Measurements from ENCODE around the gene SSBP3. TPM values are rescaled to one million over a fixed set of nuclear protein-coding genes. Genes with fewer than 3 reads are reported as not detected.

The SSBP3 gene
- total and polyA plus RNA-seq, 2 of the 13 experiments (the other 11 are each of a cell fraction or from before 2014, with no cell fraction given), result 8.5 to 17.6 TPM

DNA sequence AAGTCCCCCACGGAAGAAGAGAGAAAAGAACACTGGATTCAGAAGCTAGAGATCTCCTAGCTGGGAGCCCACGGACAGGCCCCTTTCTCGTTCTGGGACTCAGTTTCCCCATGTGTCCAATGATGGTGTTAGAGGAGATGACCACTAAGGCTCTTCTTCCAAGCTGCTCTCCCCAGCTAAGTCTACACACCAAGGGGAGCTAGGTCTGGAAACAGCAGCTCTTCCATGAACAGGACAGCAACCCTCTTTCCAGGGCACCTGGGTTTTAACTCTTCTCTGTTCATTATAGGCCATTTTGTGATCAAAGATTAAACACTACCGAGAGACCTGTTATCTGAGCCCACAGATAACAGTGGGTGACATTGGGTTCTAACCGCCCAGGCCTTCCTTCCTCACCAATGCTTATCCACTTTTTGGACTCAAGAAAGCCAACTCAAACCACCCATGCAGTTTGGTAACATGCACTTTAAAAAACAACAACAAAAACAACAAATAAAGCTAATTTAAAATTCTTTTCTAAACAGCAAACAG is 120.3 kb downstream of the SSBP3 start:
- 77% methylated on average over 5 of the region's 5 CpGs for WGBS (ENCODE audit: low lambda C conversion rate)
- peaks cover 0 to 1% of the 10 kb centered on the region in 2 experiments; a peak in 2 of 5 replicates for H3K36me3 ChIP-seq (replicated peaks in 1 of 2; ENCODE audit: control insufficient read depth in 1 of 2, insufficient read depth in 2 of 2, low read length in 2 of 2)
- no peak overlapping the region for H3K27ac ChIP-seq (ENCODE audit: extremely low read length, insufficient read depth, low read length)
- H3K4me1 ChIP-seq (ENCODE audit: insufficient read depth, low read length), result peaks cover 40% of the 10 kb centered on the region
- intact Hi-C loops (cut with micrococcal nuclease; ENCODE audit: unreplicated experiment) (loop anchor here (1.0 kb wide), 1 partner anchor 13 kb away; no protein-coding TSS in a partner anchor), in situ Hi-C loops (cut with HindIII; ENCODE audit: extremely low pct_ligation_motif_present, low pct_unique_long_range_greater_than_20kb) (no loop called here)
- POLR2A ChIA-PET, result no interaction called here
- H3K79me2 ChIP-seq (ENCODE audit: insufficient read depth, low read length), result peaks cover 2% of the 10 kb centered on the region
- no peak overlapping the region for H3K9ac ChIP-seq (ENCODE audit: insufficient read depth, low read depth, low read length)
- H3K9me3 ChIP-seq (ENCODE audit: low read length), result no peaks in the 10 kb centered on the region
- no TSS peak for BruUV-seq (replicated peaks)
- CTCF ChIA-PET (ENCODE audit: low intra/inter-chr PET ratio, low total read pairs), result no interaction called here
- H3K27me3 ChIP-seq (ENCODE audit: control insufficient read depth in 1 of 2, insufficient read depth in 2 of 2, low read length in 2 of 2), result no peaks in the 10 kb centered on the region
- DNase-seq (ENCODE audit: low spot score), result no peak
- no peak for ATAC-seq
- H4K20me1 ChIP-seq (ENCODE audit: insufficient read depth, low read length), result 0 out of 2 replicates have a peak, but pooled peaks cover 4% of the 10 kb centered on the region
- no peak overlapping the region for H3K4me3 ChIP-seq (replicated peaks in 1 of 3; ENCODE audit: insufficient read depth in 1 of 3, low read depth in 2 of 3, low read length in 3 of 3)
- no peak for FAIRE-seq
- no peak overlapping the region for H2AFZ ChIP-seq (ENCODE audit: low read length)
- H3K4me2 ChIP-seq (ENCODE audit: low read depth, low read length), result no peak overlapping the region
- no peak for TF ChIP-seq ZNF282 (IDR thresholded peaks at IDR 0.05; ENCODE audit: partially characterized antibody)
- TF ChIP-seq ZNF572 (CRISPR knock-in tag; IDR thresholded peaks at IDR 0.05), result no peak
- TF ChIP-seq PCBP1 (IDR thresholded peaks at IDR 0.05; ENCODE audit: borderline replicate concordance, low read depth, low read length), result no peak
- TF ChIP-seq ZFP90 (CRISPR knock-in tag; IDR thresholded peaks at IDR 0.05; ENCODE audit: borderline replicate concordance), result no peak
- TF ChIP-seq AGO1 (IDR thresholded peaks at IDR 0.05; ENCODE audit: low read depth, low read length, poor library complexity, severe bottlenecking), result no peak
- TF ChIP-seq NR2C2 (CRISPR knock-in tag; IDR thresholded peaks at IDR 0.05; ENCODE audit: borderline replicate concordance), result no peak
- no peak for TF ChIP-seq ZNF674 (CRISPR knock-in tag; IDR thresholded peaks at IDR 0.05; ENCODE audit: low read depth)
- no peak for TF ChIP-seq ZFP37 (CRISPR knock-in tag; IDR thresholded peaks at IDR 0.05; ENCODE audit: borderline replicate concordance)
- no peak for TF ChIP-seq ZNF3 (CRISPR knock-in tag; IDR thresholded peaks at IDR 0.05)
- no peak for TF ChIP-seq ZBTB3 (CRISPR knock-in tag; IDR thresholded peaks at IDR 0.05; ENCODE audit: borderline replicate concordance, low read depth)
- TF ChIP-seq, protein P1, sequence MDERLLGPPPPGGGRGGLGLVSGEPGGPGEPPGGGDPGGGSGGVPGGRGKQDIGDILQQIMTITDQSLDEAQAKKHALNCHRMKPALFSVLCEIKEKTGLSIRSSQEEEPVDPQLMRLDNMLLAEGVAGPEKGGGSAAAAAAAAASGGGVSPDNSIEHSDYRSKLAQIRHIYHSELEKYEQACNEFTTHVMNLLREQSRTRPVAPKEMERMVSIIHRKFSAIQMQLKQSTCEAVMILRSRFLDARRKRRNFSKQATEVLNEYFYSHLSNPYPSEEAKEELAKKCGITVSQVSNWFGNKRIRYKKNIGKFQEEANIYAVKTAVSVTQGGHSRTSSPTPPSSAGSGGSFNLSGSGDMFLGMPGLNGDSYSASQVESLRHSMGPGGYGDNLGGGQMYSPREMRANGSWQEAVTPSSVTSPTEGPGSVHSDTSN (CRISPR knock-in tag; IDR thresholded peaks at IDR 0.05), result no peak
- TF ChIP-seq HOXA3 (CRISPR knock-in tag; IDR thresholded peaks at IDR 0.05), result no peak
- TF ChIP-seq ZNF570 (CRISPR knock-in tag; IDR thresholded peaks at IDR 0.05; ENCODE audit: borderline replicate concordance), result no peak
- TF ChIP-seq, protein P2, sequence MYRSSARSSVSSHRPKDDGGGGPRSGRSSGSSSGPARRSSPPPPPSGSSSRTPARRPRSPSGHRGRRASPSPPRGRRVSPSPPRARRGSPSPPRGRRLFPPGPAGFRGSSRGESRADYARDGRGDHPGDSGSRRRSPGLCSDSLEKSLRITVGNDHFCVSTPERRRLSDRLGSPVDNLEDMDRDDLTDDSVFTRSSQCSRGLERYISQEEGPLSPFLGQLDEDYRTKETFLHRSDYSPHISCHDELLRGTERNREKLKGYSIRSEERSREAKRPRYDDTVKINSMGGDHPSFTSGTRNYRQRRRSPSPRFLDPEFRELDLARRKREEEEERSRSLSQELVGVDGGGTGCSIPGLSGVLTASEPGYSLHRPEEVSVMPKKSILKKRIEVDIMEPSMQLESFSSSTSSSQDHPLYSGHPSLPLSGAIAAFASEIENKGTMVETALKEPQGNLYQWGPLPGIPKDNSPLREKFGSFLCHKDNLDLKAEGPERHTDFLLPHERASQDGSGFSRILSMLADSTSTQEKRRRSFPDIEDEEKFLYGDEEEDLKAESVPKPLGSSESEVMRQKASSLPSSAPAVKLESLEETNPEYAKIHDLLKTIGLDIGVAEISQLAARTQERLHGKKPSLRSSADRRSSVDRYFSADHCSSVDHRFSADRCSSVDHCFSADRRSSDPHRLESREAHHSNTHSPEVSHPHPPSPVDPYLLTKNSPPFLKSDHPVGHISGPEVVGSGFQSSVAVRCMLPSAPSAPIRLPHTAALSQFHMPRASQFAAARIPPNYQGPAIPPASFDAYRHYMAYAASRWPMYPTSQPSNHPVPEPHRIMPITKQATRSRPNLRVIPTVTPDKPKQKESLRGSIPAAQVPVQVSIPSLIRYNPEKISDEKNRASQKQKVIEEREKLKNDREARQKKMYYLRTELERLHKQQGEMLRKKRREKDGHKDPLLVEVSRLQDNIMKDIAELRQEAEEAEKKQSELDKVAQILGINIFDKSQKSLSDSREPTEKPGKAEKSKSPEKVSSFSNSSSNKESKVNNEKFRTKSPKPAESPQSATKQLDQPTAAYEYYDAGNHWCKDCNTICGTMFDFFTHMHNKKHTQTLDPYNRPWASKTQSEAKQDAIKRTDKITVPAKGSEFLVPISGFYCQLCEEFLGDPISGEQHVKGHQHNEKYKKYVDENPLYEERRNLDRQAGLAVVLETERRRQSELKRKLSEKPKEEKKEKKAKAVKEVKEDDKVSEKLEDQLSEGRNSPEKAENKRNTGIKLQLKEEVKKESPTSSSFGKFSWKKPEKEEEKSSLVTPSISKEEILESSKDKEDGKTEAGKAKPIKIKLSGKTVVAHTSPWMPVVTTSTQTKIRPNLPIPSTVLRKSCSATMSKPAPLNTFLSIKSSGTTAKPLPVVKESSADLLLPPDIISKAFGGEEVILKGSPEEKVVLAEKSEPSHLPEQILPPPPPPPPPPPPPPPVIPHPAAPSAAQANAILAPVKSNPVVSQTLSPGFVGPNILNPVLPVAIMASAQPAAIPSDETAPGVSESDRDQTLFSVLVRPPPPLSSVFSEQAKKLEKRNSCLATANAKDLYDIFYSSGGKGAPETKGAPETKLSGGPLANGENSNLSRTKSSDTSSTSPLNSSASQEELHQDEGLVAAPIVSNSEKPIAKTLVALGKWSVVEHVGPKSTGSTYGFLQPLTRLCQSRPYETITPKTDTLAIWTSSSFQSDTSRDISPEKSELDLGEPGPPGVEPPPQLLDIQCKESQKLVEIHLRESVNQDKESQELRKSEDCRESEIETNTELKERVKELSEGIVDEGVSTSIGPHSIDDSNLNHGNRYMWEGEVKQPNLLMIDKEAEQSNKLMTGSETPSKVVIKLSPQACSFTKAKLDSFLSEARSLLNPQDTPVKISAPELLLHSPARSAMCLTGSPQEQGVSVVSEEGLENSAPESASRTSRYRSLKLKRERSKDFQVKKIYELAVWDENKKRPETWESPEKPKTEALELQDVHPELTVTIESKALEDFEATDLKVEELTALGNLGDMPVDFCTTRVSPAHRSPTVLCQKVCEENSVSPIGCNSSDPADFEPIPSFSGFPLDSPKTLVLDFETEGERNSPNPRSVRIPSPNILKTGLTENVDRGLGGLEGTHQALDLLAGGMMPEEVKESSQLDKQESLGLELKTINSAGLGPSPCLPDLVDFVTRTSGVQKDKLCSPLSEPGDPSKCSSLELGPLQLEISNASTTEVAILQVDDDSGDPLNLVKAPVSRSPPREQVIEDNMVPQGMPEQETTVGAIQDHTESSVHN (CRISPR knock-in tag; IDR thresholded peaks at IDR 0.05), result no peak
- no peak for TF ChIP-seq ELF1 (CRISPR knock-in tag; IDR thresholded peaks at IDR 0.05)
- TF ChIP-seq ZSCAN9 (CRISPR knock-in tag; IDR thresholded peaks at IDR 0.05; ENCODE audit: borderline replicate concordance), result no peak
- TF ChIP-seq KLF13 (CRISPR knock-in tag; IDR thresholded peaks at IDR 0.05), result no peak
